Tibial nerve (tissue), 4 donors: ENCODE measurements around the gene VAMP4.

Experiments
- EP300 ChIP-seq, 2 donors: sonication (generic); formaldehyde crosslinking; IDR thresholded peaks; one replicate each; pipeline ENCODE4 v1.6.1; 2017; ENCODE audit warnings: antibody characterized with exemption in 2 of 2, mild to moderate bottlenecking in 1 of 2
- TF ChIP-seq, protein P1 (sequence below), 5 experiments: fragments of 200-600 bp in 3 of 5; fragments of 450-650 bp in 2 of 5; sonication (generic) in 3 of 5; IDR thresholded peaks; one replicate each; pipeline ENCODE4 v1.5.1; 2016 to 2019; ENCODE audit warnings: antibody characterized with exemption in 5 of 5, mild to moderate bottlenecking in 3 of 5, moderate library complexity in 2 of 5

DNA sequence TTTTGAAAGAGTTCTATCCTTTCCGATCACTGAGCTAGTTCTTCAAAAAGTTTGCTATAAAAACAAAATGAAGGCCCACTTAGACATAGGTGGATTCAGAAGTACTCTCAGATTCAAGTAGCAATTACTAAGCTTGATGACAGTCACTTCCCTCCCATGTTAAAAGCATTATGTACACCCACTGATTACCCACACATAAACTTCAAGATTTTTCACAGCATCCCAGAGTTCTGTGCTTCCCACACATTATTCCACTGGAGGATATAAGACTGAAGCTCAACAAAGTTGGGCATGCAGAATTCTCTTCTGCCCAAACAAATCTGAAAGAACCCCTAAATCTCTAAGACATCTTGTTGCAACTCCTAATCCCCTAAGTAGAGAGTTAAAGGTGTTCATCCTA is 29.5 kb downstream of the VAMP4 start:
- TF ChIP-seq, protein P1, sequence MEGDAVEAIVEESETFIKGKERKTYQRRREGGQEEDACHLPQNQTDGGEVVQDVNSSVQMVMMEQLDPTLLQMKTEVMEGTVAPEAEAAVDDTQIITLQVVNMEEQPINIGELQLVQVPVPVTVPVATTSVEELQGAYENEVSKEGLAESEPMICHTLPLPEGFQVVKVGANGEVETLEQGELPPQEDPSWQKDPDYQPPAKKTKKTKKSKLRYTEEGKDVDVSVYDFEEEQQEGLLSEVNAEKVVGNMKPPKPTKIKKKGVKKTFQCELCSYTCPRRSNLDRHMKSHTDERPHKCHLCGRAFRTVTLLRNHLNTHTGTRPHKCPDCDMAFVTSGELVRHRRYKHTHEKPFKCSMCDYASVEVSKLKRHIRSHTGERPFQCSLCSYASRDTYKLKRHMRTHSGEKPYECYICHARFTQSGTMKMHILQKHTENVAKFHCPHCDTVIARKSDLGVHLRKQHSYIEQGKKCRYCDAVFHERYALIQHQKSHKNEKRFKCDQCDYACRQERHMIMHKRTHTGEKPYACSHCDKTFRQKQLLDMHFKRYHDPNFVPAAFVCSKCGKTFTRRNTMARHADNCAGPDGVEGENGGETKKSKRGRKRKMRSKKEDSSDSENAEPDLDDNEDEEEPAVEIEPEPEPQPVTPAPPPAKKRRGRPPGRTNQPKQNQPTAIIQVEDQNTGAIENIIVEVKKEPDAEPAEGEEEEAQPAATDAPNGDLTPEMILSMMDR (IDR thresholded peaks at IDR 0.05) = no peak
- no peak for TF ChIP-seq EP300 (IDR thresholded peaks at IDR 0.05)
